Measurements from ENCODE around the gene CLDN5.

- no peak for TF ChIP-seq CTCF (conservative IDR thresholded peaks at IDR 0.05; ENCODE audit: low read length)
- TF ChIP-seq EZH2phosphoT487 (IDR thresholded peaks at IDR 0.05; ENCODE audit: borderline replicate concordance, low read depth, low read length), result no peak
Observed at GRCh38 chr22:19515654-19516377, 8.4 kb downstream of the CLDN5 start.

All from OCI-LY7 (cell line).